Measurements from ENCODE around the gene PPP1R3E.
"Not testable (repeated sequence)": the region's sequence is repeated elsewhere in the genome, so short reads cannot be mapped to it uniquely, and the experiment has no call there.

PPP1R3E gene

GRCh38 chr14:23302290-23303225 lies at the start of gene PPP1R3E:
Gene PPP1R3E, minus strand, starts transcription at chr14:23302859. Its CDS starts 283 bp downstream, at chr14:23302576.
- peak; percentile 40 for DNase-seq

GRCh38 chr14:23351681-23352505 lies 49.2 kb upstream of the PPP1R3E start:
- DNase-seq, result no peak

GRCh38 chr14:23349156-23349845 lies 46.6 kb upstream of the PPP1R3E start:
- no peak for DNase-seq

- no peak for DNase-seq
Observed at GRCh38 chr14:23348297-23348655, 45.6 kb upstream of the PPP1R3E start.

- DNase-seq, result no peak
Observed at GRCh38 chr14:23347406-23348296, 45.0 kb upstream of the PPP1R3E start.

GRCh38 chr14:23346693-23347405 lies 44.2 kb upstream of the PPP1R3E start:
- DNase-seq, result no peak

GRCh38 chr14:23345987-23346692 lies 43.5 kb upstream of the PPP1R3E start:
- no peak for DNase-seq

- no peak for DNase-seq
Observed at GRCh38 chr14:23344481-23344880, 41.8 kb upstream of the PPP1R3E start.

GRCh38 chr14:23339506-23340268 lies 37.0 kb upstream of the PPP1R3E start:
- DNase-seq, result no peak

GRCh38 chr14:23335623-23336022 lies 33.0 kb upstream of the PPP1R3E start:
- DNase-seq, result no peak

GRCh38 chr14:23327947-23328744 lies 25.5 kb upstream of the PPP1R3E start:
- no peak for DNase-seq

- no peak for DNase-seq
Observed at GRCh38 chr14:23326491-23327332, 24.1 kb upstream of the PPP1R3E start.

- DNase-seq, result not testable (repeated sequence)
Observed at GRCh38 chr14:23325746-23326145, 23.1 kb upstream of the PPP1R3E start.

- no peak for DNase-seq
Observed at GRCh38 chr14:23324993-23325392, 22.3 kb upstream of the PPP1R3E start.

- DNase-seq, result no peak
Observed at GRCh38 chr14:23324455-23324846, 21.8 kb upstream of the PPP1R3E start.

GRCh38 chr14:23323838-23324454 lies 21.3 kb upstream of the PPP1R3E start:
- DNase-seq, result no peak

Measured in NCI-H1436 treated with DMSO at 0.1 percent for 48 hours (cell line).